Stromal cell of bone marrow (primary cell): ENCODE results near the gene CCL20.
"Not testable (repeated sequence)": the region's sequence is repeated elsewhere in the genome, so short reads cannot be mapped to it uniquely, and the experiment has no call there.

Experiments
- DNase-seq: peaks from one replicate; pipeline ENCODE4 v3.0.0-alpha.2; 2012; ENCODE audit warnings: low read depth

CCL20 gene

GRCh38 chr2:227834423-227834822 lies 20.8 kb downstream of the CCL20 start:
- DNase-seq: no peak

GRCh38 chr2:227834916-227835650 lies 21.4 kb downstream of the CCL20 start:
- DNase-seq: no peak

- not testable (repeated sequence) for DNase-seq
Observed at GRCh38 chr2:227839339-227840129, 25.9 kb downstream of the CCL20 start.

- DNase-seq: no peak
Observed at GRCh38 chr2:227846831-227847230, 33.2 kb downstream of the CCL20 start.

GRCh38 chr2:227848146-227848545 lies 34.5 kb downstream of the CCL20 start:
- DNase-seq: no peak

- DNase-seq: no peak
Observed at GRCh38 chr2:227848586-227848985, 34.9 kb downstream of the CCL20 start.

GRCh38 chr2:227849906-227850305 lies 36.3 kb downstream of the CCL20 start:
- DNase-seq: no peak

- DNase-seq: no peak
Observed at GRCh38 chr2:227853204-227853629, 39.6 kb downstream of the CCL20 start.

GRCh38 chr2:227853765-227854271 lies 40.2 kb downstream of the CCL20 start:
- no peak for DNase-seq

- DNase-seq: no peak
Observed at GRCh38 chr2:227855440-227855839, 41.8 kb downstream of the CCL20 start.

GRCh38 chr2:227856697-227857096 lies 43.1 kb downstream of the CCL20 start:
- DNase-seq: no peak

GRCh38 chr2:227860221-227860641 lies 46.6 kb downstream of the CCL20 start:
- no peak for DNase-seq

- no peak for DNase-seq
Observed at GRCh38 chr2:227861011-227861410, 47.4 kb downstream of the CCL20 start.

GRCh38 chr2:227862227-227862740 lies 48.6 kb downstream of the CCL20 start:
- DNase-seq: no peak

- peak; percentile 61 for DNase-seq
Observed at GRCh38 chr2:227862741-227863588, 49.3 kb downstream of the CCL20 start.

- DNase-seq: peak; percentile 54
Observed at GRCh38 chr2:227864161-227864756, 50.6 kb downstream of the CCL20 start.

GRCh38 chr2:227865291-227865690 lies 51.6 kb downstream of the CCL20 start:
- DNase-seq: no peak
